ENCODE results near the gene DPP6. TPM values are rescaled to one million over a fixed set of nuclear protein-coding genes. Genes with fewer than 3 reads are reported as not detected.

Gene DPP6
- total and polyA plus RNA-seq, 9 of the 15 experiments (the other 6 are each of a cell fraction or from before 2014, with no cell fraction given) = not detected

- TF ChIP-seq CHD4 (IDR thresholded peaks at IDR 0.05; ENCODE audit: insufficient read depth, insufficient replicate concordance, low read depth, low read length, poor library complexity, severe bottlenecking) (peak; percentile 34), RNF2 (IDR thresholded peaks at IDR 0.05) (no peak), FOXK2 (conservative IDR thresholded peaks at IDR 0.05 in 1 of 2, IDR thresholded peaks at IDR 0.05 in 1 of 2; ENCODE audit: low read depth in 2 of 2) (no peak), RFX5 (IDR thresholded peaks at IDR 0.05; ENCODE audit: low read depth, low read length) (no peak), NCOA4 (IDR thresholded peaks at IDR 0.05; ENCODE audit: partially characterized antibody) (no peak), SMC3 (conservative IDR thresholded peaks at IDR 0.05; ENCODE audit: insufficient read depth, low read depth, low read length) (peak; percentile 73), XRCC3 (IDR thresholded peaks at IDR 0.05) (no peak), ID3 (CRISPR knock-in tag; IDR thresholded peaks at IDR 0.05) (no peak), ID3 (tag; IDR thresholded peaks at IDR 0.05) (no peak; the same call in 1 of the 2 replicates), ZBTB40 (IDR thresholded peaks at IDR 0.05) (no peak), ZBTB40 (CRISPR knock-in tag; IDR thresholded peaks at IDR 0.05) (no peak), ERF (CRISPR knock-in tag; IDR thresholded peaks at IDR 0.05) (no peak), ZFP30 (CRISPR knock-in tag; IDR thresholded peaks at IDR 0.05; ENCODE audit: borderline replicate concordance) (no peak), ZSCAN32 (CRISPR knock-in tag; IDR thresholded peaks at IDR 0.05) (no peak), HNRNPK (IDR thresholded peaks at IDR 0.05; ENCODE audit: low read depth, low read length, poor library complexity, severe bottlenecking) (no peak), NFYB (IDR thresholded peaks at IDR 0.05; ENCODE audit: extremely low read depth, insufficient read length) (no peak), ZC3H8 (IDR thresholded peaks at IDR 0.05) (no peak), BRCA1 (IDR thresholded peaks at IDR 0.05) (no peak), BRCA1 (CRISPR knock-in tag; IDR thresholded peaks at IDR 0.05) (no peak), HNRNPL (IDR thresholded peaks at IDR 0.05; ENCODE audit: low read depth, low read length) (no peak)
- TF ChIP-seq, protein P1, sequence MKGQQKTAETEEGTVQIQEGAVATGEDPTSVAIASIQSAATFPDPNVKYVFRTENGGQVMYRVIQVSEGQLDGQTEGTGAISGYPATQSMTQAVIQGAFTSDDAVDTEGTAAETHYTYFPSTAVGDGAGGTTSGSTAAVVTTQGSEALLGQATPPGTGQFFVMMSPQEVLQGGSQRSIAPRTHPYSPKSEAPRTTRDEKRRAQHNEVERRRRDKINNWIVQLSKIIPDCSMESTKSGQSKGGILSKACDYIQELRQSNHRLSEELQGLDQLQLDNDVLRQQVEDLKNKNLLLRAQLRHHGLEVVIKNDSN (CRISPR knock-in tag; IDR thresholded peaks at IDR 0.05) = no peak
Observed at GRCh38 chr7:154927624-154928125, 875.5 kb downstream of the DPP6 start (continued).
